Dendritic cell treated with granulocyte-macrophage colony-stimulating factor and Interleukin-4, amounts not matched to agents 40 ng/mL and 50 ng/mL, for 4 days (primary cell): ENCODE measurements around the gene CELF5.
A peak's percentile ranks its signal among the peaks of the same experiment; 100 is the strongest.
"Not testable (repeated sequence)": the region's sequence is repeated elsewhere in the genome, so short reads cannot be mapped to it uniquely, and the experiment has no call there.

Experiments used
- H3K27ac Mint-ChIP-seq: one replicate; pipeline ENCODE4 v1.8.0; 2022; ENCODE audit warnings: mild to moderate bottlenecking, mixed read lengths
- H3K27me3 Mint-ChIP-seq: one replicate; pipeline ENCODE4 v1.8.0; 2022; ENCODE audit warnings: mild to moderate bottlenecking, mixed read lengths
- H3K36me3 Mint-ChIP-seq: one replicate; pipeline ENCODE4 v1.8.0; 2022; ENCODE audit warnings: low read depth, mixed read lengths
- H3K4me1 Mint-ChIP-seq: one replicate; pipeline ENCODE4 v1.8.0; 2022; ENCODE audit warnings: low read depth, mixed read lengths
- H3K4me3 Mint-ChIP-seq: one replicate; pipeline ENCODE4 v1.8.0; 2022; ENCODE audit warnings: mild to moderate bottlenecking, moderate library complexity, mixed read lengths
- H3K9me3 Mint-ChIP-seq: one replicate; pipeline ENCODE4 v1.8.0; 2022; ENCODE audit warnings: mixed read lengths
- intact Hi-C: fragments of 100-400 bp; cut with micrococcal nuclease; formaldehyde crosslinking; loops from one replicate; pipeline ENCODE4 v1.15.0; 2022

CELF5 gene

DNA sequence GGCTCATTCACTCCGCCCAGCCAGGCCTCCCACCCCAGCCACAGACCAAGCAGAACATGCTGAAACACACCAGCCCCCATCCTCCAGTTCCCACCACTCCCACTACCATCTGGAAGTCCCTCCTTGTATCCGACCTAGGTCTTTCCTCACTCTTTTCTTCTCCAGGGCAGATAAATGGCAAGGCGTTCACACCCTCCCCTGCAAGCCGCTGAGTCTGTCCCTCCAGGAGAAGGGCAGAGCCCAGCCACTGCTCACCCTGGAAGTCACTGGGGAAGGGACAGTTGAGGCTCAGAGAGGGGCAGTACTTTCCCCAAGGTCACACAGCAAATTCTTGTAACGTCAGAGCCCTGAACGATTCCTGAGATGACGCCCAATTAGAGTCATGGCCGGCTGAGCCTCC lies 96.4 kb downstream of the CELF5 start:
- H3K27ac Mint-ChIP-seq: no peak overlapping the region
- no peaks in the 10 kb centered on the region for H3K4me1 Mint-ChIP-seq
- H3K36me3 Mint-ChIP-seq: no peaks in the 10 kb centered on the region
- H3K9me3 Mint-ChIP-seq: no peaks in the 10 kb centered on the region
- H3K27me3 Mint-ChIP-seq: peaks cover 24% of the 10 kb centered on the region
- H3K4me3 Mint-ChIP-seq: no peak overlapping the region
- intact Hi-C loops: no loop called here

DNA sequence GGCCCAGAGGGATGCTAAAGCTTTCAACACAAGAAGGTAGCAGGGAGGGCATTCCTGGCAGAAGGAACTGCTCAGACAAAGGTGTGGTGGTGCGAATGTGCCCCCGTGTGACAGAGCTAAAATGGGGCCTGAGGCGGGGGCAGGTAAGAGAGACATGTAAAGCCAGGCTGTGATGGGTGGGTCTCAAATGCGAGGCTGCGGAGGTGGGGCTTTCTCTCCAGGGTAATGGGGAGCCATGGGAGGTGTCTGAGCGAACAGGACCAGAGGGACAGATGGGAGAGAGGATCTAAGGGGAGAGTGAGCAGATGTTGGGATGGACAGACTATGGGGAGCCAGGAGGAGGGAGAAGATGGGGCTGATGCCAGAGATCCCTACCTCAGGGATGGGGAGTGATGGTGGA lies 97.2 kb downstream of the CELF5 start:
- Mint-ChIP-seq H3K27ac (no peak overlapping the region), H3K4me1 (no peaks in the 10 kb centered on the region), H3K36me3 (no peaks in the 10 kb centered on the region), H3K27me3 (peaks cover 22% of the 10 kb centered on the region), H3K9me3 (no peaks in the 10 kb centered on the region), H3K4me3 (no peak overlapping the region)
- intact Hi-C loops: no loop called here

DNA sequence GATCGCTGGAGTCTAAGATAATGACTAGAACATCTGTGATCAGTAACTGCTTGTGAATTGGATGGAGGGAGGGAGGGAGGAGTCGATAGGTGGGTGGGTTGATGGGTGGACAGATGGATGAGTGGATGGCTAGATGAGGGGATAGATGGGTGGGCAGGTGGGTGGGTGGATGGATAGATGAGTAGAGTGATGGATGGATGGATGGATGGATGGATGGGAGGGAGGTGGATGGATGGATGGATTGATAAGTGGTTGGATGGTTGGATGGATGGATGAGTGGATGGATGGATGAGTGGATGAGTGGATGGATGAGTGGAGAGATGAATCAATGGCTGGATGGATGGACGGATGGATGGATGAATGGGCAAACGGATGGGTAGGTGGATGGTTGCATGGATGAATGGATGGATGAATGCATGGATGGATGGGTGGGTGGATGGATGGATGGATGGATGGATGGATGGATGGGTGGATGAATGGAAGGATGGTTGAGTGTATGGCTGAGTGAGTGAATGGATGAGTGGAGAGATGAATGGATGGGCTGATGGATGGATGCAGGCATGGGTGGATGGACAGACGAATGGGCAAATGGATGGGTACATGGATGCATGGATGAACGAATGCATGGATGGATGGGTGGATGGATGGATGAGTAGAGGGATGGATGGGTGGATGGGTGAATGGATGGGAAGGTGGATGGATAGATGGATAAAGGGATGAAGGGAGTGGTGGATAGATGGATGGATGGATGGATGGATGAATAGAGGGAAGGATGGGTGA lies 97.9 kb downstream of the CELF5 start:
- H3K9me3 Mint-ChIP-seq: no peaks in the 10 kb centered on the region
- no peaks in the 10 kb centered on the region for H3K36me3 Mint-ChIP-seq
- no peak overlapping the region for H3K27ac Mint-ChIP-seq
- peaks cover 22% of the 10 kb centered on the region for H3K27me3 Mint-ChIP-seq
- no peak overlapping the region for H3K4me3 Mint-ChIP-seq
- intact Hi-C loops: no loop called here
- H3K4me1 Mint-ChIP-seq: no peaks in the 10 kb centered on the region

DNA sequence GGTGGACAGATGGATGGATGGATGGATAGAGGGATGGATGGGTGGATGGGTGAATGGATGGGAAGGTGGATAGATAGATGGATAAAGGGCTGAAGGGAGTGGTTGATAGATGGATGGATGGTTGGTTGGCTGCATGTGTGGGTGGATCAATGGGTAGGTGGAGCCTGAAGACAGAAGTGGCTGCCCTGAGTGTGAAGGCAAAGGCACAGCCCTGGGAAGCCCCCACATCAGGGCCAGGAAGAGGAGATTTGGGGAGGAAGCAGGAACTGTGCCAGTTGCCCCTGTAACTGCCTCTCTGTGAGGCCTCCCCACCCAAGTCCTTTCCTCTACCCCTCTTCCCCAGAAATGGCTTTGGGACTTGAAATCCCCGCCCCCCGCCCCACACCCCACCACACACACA lies 98.6 kb downstream of the CELF5 start:
- Mint-ChIP-seq H3K27me3 (peaks cover 22% of the 10 kb centered on the region), H3K27ac (no peak overlapping the region), H3K4me1 (no peaks in the 10 kb centered on the region), H3K4me3 (no peak overlapping the region), H3K36me3 (no peaks in the 10 kb centered on the region), H3K9me3 (no peaks in the 10 kb centered on the region)
- intact Hi-C loops: no loop called here

DNA sequence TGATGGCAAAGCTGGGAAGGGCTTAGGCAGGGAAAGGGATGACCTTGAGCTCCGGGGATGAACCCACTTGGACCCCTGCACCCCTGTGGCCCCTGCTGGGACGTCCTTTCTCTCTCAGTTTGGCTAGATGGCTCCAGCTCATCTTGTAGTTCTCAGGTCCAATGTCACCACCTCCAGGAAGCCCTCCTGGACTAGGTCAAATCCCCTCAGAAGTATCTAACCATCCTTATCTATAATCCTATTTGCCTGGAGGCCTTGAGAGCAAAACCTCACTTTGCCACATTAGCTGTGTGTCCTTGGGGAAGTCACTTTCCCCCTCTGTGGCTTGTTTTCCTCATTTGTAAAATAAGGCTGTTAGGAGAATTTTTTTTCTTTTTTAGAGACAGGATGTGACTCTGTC lies 99.2 kb downstream of the CELF5 start:
- no peaks in the 10 kb centered on the region for H3K36me3 Mint-ChIP-seq
- intact Hi-C loops: no loop called here
- no peak overlapping the region for H3K27ac Mint-ChIP-seq
- no peaks in the 10 kb centered on the region for H3K9me3 Mint-ChIP-seq
- peaks cover 22% of the 10 kb centered on the region for H3K27me3 Mint-ChIP-seq
- no peak overlapping the region for H3K4me3 Mint-ChIP-seq
- H3K4me1 Mint-ChIP-seq: no peaks in the 10 kb centered on the region

DNA sequence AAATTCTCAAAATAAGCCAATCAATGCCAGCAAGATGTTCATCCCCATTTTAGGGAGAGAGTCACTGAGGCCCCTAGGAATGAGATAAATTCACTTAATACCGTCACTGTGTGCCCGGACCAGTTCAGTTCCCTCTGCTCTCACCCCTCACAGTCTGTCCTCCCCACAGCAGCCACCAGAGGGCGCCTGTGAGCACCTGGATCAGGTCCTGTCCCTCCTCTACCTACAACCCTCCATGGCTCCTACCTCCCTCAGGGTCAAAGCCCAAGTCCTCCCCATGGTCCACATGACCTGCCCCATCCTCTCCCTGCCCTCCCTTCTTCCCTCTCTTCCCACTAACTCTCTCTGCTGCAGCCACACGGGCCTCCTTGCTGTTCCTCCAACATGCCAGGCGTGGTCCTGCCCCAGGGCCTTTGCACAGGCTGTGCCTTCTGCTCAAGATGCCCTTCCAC lies 100.0 kb downstream of the CELF5 start:
- Mint-ChIP-seq H3K4me1 (no peaks in the 10 kb centered on the region), H3K27me3 (peaks cover 22% of the 10 kb centered on the region), H3K9me3 (no peaks in the 10 kb centered on the region), H3K4me3 (no peak overlapping the region), H3K27ac (no peak overlapping the region), H3K36me3 (no peaks in the 10 kb centered on the region)
- intact Hi-C loops: no loop called here

DNA sequence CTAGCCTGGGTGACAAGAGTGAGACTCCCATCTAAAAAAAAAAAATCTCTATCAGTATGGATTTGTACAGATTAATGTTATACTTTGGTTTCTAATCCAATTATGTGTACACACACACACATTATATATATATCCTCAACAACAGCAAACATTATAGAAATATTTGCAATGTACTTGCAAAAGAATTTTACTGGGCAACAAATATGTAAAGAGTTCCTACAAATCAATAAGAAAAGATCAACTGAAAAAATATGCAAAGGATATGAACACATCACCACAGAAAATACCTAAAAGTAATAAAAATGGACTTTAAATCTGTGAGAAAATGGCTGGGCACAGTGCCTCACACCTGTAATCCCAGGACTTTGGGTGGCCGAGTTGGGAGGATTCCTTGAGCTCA lies 101.0 kb downstream of the CELF5 start:
- Mint-ChIP-seq H3K27me3 (peaks cover 18% of the 10 kb centered on the region), H3K4me1 (no peaks in the 10 kb centered on the region), H3K9me3 (no peaks in the 10 kb centered on the region), H3K36me3 (no peaks in the 10 kb centered on the region), H3K27ac (no peak overlapping the region), H3K4me3 (no peak overlapping the region)
- intact Hi-C loops: no loop called here

DNA sequence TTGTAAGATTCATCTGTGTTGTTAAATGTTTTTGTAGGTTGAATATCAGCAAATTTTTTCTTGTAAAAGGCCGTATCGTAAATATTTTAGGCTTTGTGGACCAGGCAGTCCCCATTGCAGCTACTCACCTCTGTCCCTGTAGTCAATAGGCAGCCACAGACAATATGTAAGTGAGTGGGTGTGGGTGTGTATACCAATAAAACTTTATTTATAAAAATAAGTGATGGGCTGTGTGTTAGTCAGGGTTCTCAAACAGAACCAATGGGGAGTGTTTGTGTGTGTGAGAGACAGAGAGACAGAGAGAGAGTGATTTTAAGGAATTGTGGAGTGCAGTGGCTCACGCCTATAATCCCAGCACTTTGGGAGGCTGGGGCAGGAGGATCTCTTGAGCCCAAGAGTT lies 104.3 kb downstream of the CELF5 start:
- H3K4me3 Mint-ChIP-seq: no peak overlapping the region
- peaks cover 4% of the 10 kb centered on the region for H3K27me3 Mint-ChIP-seq
- peaks cover 9% of the 10 kb centered on the region for H3K9me3 Mint-ChIP-seq
- no peaks in the 10 kb centered on the region for H3K4me1 Mint-ChIP-seq
- no peak overlapping the region for H3K27ac Mint-ChIP-seq
- intact Hi-C loops: no loop called here
- H3K36me3 Mint-ChIP-seq: no peaks in the 10 kb centered on the region

DNA sequence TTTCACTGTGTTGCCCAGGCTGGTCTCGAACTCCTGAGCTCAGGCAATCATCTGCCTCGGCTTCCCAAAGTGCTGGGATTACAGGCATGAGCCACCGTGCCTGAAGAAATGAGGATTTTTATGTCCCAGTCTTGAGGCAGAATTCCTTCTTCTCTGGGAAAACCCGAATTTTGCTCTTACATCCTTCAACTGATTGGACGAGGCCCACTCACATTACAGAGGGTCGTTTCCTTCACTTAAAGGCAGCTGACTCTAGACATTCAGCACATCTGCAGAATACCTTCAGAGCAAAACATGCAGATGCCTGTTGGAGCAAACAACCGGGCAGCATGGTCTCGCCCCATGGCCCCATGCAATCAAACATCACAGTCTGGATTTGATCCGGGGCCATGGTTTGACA lies 105.6 kb downstream of the CELF5 start:
- H3K9me3 Mint-ChIP-seq: peaks cover 9% of the 10 kb centered on the region
- no peak overlapping the region for H3K27ac Mint-ChIP-seq
- no peaks in the 10 kb centered on the region for H3K4me1 Mint-ChIP-seq
- H3K4me3 Mint-ChIP-seq: no peak overlapping the region
- peaks cover 3% of the 10 kb centered on the region for H3K27me3 Mint-ChIP-seq
- intact Hi-C loops: no loop called here
- H3K36me3 Mint-ChIP-seq: no peaks in the 10 kb centered on the region

DNA sequence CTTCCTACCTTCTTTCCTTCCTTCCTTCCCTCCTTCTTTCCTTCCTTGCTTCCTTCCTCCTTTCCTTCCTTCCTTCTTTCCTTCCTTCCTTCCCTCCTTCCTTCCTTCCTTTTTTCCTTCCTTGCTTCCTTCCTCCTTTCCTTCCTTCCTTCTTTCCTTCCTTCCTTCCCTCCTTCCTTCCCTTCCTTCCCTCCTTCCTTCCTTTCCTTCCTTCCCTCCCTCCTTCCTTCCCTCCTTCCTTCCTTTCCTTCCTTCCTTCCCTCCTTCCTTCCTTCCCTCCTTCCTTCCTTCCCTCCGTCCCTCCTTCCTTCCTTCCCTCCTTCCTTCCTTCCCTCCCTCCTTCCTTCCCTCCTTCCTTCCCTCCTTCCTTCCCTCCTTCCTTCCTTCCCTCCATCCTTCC lies 107.8 kb downstream of the CELF5 start:
- H3K36me3 Mint-ChIP-seq, H3K9me3 Mint-ChIP-seq, H3K4me3 Mint-ChIP-seq, H3K4me1 Mint-ChIP-seq, H3K27me3 Mint-ChIP-seq, intact Hi-C loops: not testable (repeated sequence)
- H3K27ac Mint-ChIP-seq: peak overlapping the region; percentile 55

DNA sequence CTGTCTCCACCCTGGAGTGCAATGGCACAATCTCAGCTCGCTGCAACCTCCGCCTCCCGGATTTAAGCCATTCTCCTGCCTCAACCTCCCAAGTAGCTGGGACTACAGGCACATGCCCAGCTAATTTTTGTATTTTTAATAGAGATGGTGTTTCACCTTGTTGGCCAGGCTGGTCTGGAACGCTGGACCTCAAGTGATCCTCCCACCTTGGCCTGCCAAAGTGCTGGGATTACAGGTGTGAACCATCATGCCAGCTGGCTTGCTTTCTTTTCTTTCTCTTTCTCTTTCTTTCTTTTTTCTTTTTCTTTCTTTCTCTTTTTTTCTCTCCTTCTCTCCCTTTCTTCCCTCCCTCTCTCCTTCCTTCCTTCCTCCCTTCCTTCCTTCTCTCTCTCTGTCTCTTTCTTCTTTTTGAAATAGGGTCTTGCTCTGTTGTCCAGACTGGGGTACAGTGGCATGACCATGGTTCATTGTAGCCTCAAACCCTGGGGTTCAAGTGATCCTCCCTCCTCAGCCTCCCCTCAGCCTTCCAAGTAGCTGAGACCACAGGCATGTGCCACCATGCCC lies 108.6 kb downstream of the CELF5 start:
- Mint-ChIP-seq H3K27me3 (peaks cover 5% of the 10 kb centered on the region), H3K27ac (no peak overlapping the region)

DNA sequence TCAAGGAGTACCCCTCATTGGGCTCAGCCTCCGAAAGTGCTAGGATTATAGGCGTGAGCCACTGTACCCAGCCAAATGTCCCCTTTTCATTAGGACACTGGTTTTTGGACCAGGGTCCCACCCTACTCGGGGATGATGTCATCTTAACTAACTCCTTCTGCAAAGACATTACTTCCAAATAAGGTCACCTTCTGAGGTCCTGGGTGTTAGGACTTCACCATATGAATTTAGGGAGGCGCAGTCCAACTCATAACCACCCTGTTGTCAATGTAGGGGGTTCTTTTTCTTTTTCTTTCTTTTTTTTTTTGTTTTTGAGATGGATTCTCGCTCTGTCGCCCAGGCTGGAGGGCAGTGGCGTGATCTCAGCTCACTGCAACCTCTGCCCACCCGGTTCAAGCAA lies 109.2 kb downstream of the CELF5 start:
- no peak overlapping the region for H3K27ac Mint-ChIP-seq

More for the DNA sequence above, 108.6 kb downstream of the CELF5 start:
- peaks cover 9% of the 10 kb centered on the region for H3K9me3 Mint-ChIP-seq
- no peaks in the 10 kb centered on the region for H3K36me3 Mint-ChIP-seq
- intact Hi-C loops: no loop called here
- no peak overlapping the region for H3K4me3 Mint-ChIP-seq
- peaks cover 5% of the 10 kb centered on the region for H3K4me1 Mint-ChIP-seq

DNA sequence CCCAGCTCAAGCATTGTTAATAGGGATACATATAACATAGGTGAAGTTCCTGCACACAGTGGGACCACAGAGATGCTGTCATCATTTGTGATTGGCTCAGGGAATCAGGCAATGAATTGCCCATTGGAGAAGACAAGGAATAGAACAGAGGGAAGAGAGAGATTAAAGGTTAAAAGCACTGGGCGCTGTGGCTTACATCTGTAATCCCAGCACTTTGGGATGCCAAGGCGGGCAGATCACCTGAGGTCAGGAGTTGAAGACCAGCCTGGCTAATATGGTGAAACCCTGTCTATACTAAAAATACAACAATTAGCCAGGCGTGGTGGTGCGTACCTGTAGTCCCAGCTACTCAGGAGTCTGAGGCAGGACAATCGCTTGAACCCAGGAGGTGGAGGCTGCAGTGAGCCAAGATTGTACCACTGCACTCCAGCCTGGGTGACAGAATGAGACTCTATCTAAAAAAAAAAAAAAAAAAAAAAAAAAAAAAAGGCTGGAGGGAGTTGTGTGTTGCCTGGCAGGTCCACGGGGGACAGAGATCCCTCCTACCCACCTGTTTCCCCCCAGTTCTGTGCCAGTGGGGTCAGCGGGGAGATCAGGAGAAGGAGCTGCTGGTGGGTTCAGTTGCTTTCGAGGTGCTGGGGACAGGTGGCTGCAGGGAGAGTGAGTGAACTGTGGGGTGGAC lies 110.4 kb downstream of the CELF5 start:
- peaks cover 11% of the 10 kb centered on the region for H3K4me1 Mint-ChIP-seq
- H3K4me3 Mint-ChIP-seq, H3K36me3 Mint-ChIP-seq, intact Hi-C loops, H3K9me3 Mint-ChIP-seq, H3K27ac Mint-ChIP-seq, H3K27me3 Mint-ChIP-seq: not testable (repeated sequence)

More for the DNA sequence above, 109.2 kb downstream of the CELF5 start:
- intact Hi-C loops: no loop called here
- no peaks in the 10 kb centered on the region for H3K36me3 Mint-ChIP-seq
- peaks cover 9% of the 10 kb centered on the region for H3K9me3 Mint-ChIP-seq
- H3K4me1 Mint-ChIP-seq: peaks cover 8% of the 10 kb centered on the region
- H3K4me3 Mint-ChIP-seq: no peak overlapping the region
- peaks cover 5% of the 10 kb centered on the region for H3K27me3 Mint-ChIP-seq

DNA sequence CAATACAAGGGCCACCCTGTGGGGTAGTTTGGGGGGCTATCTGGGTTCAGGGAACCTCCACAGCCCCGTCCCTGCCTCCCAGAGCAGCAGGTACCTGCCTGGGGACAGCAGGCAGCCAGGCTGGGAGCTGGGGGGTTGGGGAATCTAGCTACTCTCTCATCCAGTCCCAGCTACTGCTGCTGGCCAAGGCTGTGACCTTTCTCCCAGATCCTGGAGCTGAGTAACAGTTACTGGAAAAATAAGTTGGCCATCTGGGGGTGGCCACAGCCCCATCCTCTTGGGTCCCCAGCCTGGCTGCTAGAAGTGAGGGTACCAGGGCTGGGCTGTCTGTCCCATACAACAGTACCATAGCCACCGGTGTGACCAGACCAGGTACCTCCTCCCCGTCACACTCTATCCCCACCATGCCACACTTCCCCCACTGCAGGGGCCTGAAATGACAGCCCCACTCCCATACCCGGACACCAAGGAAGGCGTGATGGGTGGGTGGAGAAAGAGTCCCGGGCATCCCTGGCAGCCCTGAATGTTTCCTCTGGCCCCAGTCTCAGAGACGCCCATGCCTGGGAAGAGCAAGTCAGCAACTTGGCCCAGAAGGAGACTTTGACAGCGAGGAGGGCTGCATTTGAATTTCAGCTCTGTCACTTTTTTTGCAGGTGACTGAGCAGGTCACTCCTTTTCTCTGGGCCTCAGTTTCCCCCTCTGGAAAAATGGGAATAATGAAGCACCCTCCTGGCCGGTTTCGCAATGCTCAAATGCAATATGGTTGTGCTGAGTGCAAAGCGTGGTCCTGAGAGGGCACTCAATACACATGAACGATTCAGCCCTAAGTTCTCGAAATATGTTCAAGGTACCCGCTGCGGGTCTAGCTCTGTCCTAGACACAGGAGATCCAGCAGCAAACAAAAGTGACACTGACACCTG lies 111.2 kb downstream of the CELF5 start:
- H3K9me3 Mint-ChIP-seq: peaks cover 9% of the 10 kb centered on the region
- no peaks in the 10 kb centered on the region for H3K36me3 Mint-ChIP-seq
- no peak overlapping the region for H3K4me3 Mint-ChIP-seq
- peaks cover 11% of the 10 kb centered on the region for H3K4me1 Mint-ChIP-seq
- peaks cover 5% of the 10 kb centered on the region for H3K27me3 Mint-ChIP-seq
- H3K27ac Mint-ChIP-seq: no peak overlapping the region
- intact Hi-C loops: no loop called here
